HG03521 (cell line): ENCODE measurements around the gene MFN1.

Source experiments
- ATAC-seq: cut with Tn5 transposase; IDR thresholded peaks from one replicate; pipeline ENCODE4 v1.9.1; 2021; ENCODE audit warnings: mild to moderate bottlenecking, moderate library complexity; ENCODE audit not compliant: unreplicated experiment

The MFN1 gene

DNA sequence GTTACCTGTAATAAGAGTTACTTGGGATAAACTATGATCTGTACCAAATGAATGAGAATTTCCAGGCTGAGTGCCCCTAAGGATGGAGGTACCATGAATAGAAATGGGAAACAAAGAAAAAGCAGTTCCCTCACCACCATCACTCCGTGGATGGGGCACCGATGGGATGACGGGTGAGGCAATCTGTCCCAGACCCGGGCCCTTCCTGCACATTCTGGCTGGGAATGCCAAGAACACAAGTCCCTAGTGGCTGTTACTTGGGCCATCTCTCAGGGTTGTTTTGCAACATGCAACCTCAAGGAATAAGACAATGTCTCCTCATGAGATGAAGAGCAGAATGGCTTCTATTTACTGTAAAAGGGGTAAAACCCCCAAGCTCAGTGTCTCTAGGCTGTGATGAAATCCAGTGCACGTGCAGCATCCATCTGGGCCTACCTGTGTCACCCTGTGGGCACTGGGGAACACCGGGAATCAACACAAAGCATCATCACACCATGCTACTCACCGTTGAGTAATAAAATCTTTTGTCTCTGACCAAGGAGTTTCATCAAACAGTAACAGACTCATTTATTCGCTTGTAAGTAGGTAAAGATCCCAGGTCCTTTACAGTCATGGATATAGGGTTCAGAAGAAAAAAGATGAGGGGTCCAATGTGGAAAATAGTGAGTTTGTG lies 81.5 kb downstream of the MFN1 start:
- ATAC-seq: no peak

DNA sequence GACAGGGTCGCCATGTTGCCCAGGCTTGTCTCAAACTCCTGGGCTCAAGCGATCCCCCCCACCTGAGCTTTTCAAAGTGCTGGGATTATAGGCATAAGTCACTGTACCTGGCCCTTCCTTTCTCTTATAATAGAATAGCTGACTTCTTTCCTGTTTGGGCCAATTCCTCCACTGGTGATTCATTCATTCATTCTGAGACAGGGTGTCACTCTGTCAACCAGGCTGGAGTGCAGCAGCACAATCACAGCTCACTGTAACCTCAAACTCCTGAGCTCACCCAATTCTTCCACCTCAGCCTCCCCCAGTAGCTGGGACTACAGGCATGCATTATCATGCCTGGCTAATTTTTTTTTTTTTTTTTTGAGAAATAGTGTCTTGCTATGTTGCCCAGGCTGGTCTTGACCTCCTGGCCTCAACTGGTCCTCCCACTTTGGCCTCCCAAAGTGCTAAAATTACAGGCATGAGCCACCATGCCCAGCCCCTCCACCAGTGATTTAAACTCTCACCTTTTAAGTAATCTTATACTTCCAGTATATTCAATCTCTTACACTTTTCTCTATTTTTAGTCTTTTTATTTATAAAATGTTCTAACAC lies 82.9 kb downstream of the MFN1 start:
- no peak for ATAC-seq

DNA sequence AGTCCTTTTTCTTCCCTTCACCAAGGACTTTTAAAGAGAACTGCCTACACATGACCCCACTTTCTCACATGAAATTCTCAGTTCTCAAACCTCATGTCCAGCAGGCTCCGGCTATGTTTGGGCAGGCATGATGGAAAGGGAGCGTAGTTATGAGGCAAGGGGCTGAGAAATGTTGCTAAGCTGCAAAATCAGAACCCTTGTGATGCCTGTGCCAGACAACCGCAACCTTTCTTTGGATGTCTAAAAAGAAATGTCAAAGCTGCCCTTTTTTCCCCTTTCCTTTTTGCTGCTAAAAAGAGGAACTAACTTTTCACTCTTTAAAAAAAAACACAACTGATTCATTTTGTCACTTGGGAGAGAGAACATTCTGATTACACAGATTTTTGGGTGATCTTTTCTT lies 84.5 kb downstream of the MFN1 start:
- peak; percentile 69 for ATAC-seq

DNA sequence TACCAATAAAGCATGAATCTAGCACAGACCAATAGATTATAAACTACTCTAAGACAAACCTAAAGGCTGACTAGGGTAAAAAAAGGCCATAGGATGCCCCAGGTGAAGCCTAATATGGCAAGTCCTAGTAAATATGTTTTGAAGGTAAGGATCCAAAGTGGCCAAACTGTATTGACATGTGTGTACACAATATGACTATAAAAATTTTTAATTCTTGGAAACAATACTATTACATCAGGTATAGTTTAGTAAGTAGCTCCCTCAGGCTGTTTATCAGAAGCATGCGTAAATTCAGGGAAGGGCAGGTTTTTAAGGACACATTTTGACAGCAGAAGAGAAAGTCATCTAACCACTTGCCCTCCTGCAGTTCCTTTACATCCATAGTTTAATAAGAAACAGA lies 84.9 kb downstream of the MFN1 start:
- no peak for ATAC-seq

DNA sequence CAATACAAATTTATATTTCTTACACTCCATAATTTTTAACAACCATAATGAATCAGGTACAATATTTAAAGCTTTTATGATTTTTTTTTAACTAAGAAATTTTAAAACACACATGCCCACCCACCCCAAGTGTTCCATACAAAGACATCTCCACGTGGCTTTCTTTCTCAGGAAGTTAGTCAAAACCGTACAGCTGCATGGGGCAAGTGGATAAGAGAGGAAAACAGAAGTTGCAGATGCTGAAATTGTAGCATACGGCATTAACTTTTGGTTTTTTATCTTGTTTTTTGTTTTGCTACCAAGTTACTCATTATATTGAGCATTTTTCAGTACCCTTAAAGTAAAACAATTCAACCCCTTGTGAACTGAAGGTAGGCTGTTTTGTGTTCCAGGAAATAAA lies 89.0 kb downstream of the MFN1 start:
- no peak for ATAC-seq

DNA sequence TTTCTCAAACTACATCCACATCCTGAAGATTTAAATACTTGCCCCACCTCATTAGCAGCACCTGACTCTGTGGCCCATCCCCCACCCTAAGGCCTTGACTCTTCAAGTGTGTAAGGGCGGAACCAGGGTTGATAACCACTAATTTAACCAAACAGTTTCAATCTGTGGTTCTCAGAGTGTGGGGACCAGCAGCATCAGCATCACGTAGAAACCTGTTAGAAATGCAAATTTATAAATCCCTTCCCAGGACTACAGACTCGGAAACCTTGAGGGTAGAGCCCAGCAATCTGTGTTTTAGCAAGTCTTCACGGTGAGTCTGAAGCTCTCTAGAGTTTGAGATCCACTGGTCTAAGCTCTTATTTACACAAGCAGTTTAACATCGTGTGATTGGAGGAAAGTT lies 91.3 kb downstream of the MFN1 start:
- peak; percentile 66 for ATAC-seq
